HG02798 (cell line): ENCODE results near the gene ATP5F1A.
A peak's percentile ranks its signal among the peaks of the same experiment; 100 is the strongest.

Experiments
- ATAC-seq: cut with Tn5 transposase; IDR thresholded peaks from one replicate; pipeline ENCODE4 v1.9.1; 2021; ENCODE audit warnings: mild to moderate bottlenecking; ENCODE audit not compliant: unreplicated experiment, poor library complexity

Gene ATP5F1A

GRCh38 chr18:46079336-46079735 is 18.8 kb downstream of the ATP5F1A start:
- ATAC-seq: no peak

DNA sequence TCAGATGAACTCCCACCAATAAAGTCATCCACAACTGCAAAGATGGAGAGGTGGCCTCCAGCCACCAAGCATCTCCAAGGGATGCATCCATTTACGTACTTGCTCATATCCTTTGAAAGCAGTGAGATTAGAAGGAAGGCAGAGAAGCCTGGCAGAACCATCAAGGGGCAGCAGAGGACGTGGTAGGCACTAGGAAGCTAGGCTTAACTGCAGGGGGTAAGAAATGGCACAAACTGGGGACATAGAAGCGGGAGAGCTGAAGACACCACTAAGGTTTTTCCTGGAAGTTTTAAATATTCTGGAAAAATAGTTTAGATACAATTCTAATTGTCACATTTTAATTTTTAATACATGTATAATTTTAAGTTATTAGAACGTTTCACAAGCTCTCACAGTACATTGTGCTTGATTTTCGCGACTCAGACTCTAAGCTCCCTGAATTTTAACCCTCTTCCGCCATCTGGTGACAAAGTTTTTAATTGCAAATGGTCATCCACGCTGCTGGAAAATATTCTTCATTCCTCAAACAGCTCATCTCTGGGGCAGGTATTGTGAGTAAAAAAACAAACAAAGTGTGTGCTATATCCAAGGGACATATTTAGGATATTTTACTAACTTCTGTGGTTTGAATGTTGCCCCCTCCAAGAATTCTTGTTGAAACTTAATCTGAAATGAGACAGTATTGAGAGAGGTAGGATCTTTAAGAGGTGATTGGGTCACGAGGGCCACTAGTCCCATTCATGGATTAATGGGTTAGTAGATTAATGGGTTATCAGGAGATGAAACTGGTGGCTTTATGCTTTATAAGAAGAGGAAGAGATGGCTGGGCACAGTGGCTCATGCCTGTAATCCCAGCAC is 24.4 kb downstream of the ATP5F1A start:
- ATAC-seq: no peak

GRCh38 chr18:46072959-46073358 is 25.1 kb downstream of the ATP5F1A start:
- ATAC-seq: no peak

DNA sequence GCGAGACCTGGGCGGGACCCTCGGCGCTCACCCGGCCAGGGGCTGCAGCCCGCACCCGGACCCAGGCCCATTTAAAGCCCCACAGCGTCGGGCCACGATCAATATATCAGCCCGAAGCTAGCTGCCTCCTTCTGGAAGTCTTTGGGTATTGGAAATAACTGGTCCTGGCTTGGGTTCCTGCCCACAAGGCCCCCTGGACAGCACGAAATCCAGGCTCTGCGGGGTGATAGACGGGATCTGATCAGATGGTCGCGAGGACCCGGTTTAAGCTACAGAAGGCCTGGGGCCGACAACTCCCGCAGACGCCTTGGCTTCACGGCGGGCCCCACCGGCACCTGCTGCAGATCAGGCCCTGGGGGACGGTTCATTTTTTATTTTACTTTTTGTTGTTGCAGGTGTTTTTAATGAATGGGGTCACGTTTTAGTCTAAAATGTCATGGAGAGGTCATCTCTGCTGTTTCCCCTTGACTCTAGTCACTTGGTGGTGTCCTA is 25.7 kb downstream of the ATP5F1A start:
- ATAC-seq: no peak

- peak; percentile 69 for ATAC-seq
Observed at GRCh38 chr18:46071653-46072375, 26.3 kb downstream of the ATP5F1A start, which contains the start of gene PSTPIP2. Gene PSTPIP2 (minus strand): TSS chr18:46072260. CDS start chr18:46072188, 72 bp downstream.

DNA sequence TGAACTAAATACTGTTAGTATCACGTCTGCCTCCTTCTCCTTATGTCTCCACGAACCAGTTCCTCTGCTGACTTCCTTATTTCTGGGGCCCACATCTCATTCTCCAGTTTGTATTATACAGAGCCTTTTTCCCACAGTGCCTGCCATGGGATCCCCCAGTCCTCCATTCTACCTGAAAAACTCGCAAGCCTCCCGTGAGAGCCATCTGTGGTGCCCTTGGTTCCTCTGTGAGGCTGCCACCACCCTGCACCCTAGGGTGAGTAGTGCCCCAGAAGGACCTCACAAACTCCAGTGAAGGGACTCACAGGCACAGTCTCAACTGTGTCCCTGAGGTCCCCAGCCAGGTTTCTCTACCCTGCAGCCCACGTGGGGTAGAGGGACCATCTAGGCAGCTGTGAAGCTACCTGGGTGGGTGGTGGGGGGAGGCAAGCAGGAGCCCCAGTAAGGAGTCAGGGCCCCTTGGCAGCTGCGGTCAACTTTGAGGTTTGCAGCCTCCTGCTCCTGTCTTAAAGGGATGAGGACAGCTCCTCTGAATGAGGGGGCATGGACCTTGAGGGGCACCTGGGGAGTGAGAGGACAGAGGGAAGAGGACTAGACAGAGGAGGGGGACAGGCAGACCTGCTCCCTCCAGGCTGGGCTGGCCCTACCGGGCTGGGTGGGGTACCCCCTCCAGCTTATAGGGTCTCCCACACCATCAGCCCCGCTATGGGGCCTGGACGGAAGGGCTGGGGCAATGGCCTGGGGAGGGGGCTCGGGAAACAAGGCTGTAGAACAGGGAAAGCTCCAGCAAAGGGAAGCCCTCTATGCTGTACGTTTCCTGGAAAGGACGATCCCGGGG is 27.1 kb downstream of the ATP5F1A start:
- no peak for ATAC-seq

DNA sequence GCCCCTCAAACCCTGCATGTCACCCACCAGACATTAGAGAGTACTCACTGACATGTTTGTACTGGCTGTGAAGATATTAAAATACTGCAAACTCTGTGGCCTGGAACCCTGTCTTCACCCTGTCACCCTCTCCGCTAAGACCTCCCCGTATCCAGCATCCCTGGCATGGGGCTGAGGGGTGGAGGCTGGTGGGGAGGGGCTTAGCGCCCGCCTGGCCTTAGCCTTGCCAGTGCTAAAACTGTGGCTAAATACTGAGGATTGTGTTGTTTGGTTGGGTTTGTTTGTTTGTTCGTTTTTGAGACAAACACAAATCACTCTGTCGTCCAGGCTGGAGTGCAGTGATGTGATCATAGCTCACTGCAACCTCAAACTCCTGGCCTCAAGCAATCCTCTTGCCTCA is 27.9 kb downstream of the ATP5F1A start:
- ATAC-seq: no peak

GRCh38 chr18:46069524-46069923 is 28.6 kb downstream of the ATP5F1A start:
- no peak for ATAC-seq

DNA sequence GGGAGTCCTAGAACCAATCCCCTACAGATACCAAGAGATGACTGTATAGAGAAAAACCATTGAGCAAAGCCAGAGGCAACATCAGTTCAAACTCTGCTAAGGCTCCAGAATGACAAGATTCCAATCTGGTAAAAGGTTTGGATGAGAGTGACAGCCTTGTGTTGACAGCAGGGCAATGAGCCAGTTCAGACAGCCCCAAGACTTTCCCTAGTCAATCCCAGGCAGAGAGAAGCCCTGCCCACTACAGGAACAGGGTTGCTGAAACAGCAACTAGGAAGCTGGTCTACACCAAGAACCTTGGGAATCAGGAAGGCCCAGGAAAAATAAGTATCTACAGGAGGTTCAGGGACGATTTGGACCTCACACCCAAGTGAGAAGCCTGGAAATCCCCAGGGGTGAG is 29.3 kb downstream of the ATP5F1A start:
- ATAC-seq: no peak

GRCh38 chr18:46067438-46068007 is 30.6 kb downstream of the ATP5F1A start:
- no peak for ATAC-seq

DNA sequence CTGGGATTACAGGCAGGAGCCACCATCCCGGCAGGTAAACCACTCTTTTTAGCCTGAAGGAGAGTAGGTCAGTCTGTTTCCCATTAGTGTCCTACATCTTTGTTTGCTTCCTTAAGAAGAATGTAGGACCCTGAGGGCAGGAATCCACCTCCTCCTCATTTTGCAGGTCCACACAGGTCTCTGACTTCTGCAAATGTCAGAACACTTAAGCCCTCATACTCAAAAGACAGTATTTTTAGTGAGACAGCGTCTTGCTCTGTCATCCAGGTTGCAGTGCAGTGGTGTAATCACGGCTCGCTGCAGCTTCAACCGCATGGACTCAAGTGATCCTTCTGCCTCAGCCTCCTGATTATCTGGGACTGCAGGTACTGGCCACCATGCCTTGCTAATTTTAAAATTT is 35.3 kb downstream of the ATP5F1A start:
- no peak for ATAC-seq

GRCh38 chr18:46061796-46062195 is 36.3 kb downstream of the ATP5F1A start:
- ATAC-seq: no peak

DNA sequence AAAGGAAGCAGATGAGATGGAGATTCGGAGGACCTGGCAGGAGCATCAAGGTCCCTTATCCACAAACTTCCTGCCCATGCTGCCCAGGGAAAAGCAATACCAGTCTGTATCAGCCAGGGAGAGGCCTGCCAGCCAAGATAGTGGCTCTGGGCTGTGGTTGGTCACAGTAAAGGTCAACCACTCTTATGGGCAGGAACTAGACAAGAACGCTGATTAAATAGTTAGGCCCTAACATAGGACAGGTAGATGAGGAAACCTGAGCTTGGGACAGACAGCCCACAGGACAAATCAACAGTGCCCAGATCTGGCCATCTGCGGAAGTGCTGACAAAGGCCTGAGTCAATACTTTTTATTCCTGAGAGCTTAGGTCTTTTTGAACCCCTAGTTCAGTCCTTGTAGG is 36.7 kb downstream of the ATP5F1A start:
- no peak for ATAC-seq

DNA sequence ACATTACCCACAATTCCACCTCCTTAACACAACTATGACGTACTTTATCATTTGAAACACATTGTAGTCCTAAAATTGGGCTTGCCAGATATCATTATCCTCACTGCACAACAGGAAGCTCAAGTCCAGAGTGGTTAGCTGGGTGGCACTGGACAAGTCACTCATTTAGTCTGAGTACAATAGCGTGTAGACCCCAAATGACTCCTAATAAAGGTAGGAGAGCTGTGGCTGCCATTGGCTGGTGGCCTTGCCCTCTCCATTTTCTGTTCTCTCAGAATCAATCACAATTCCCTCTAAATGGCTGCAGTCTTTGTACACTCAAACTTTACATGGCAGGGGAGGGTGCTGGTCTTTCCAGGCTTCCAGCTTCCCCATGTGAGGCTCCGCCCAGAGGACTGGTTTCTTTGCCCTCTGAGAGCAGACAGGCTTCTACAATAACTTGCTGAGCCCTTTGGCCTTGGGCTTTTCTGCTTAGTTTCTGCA is 37.7 kb downstream of the ATP5F1A start:
- no peak for ATAC-seq

- no peak for ATAC-seq
Observed at GRCh38 chr18:46055838-46056230, 42.3 kb downstream of the ATP5F1A start.

- peak; percentile 44 for ATAC-seq
Observed at GRCh38 chr18:46054956-46055837, 42.9 kb downstream of the ATP5F1A start.

DNA sequence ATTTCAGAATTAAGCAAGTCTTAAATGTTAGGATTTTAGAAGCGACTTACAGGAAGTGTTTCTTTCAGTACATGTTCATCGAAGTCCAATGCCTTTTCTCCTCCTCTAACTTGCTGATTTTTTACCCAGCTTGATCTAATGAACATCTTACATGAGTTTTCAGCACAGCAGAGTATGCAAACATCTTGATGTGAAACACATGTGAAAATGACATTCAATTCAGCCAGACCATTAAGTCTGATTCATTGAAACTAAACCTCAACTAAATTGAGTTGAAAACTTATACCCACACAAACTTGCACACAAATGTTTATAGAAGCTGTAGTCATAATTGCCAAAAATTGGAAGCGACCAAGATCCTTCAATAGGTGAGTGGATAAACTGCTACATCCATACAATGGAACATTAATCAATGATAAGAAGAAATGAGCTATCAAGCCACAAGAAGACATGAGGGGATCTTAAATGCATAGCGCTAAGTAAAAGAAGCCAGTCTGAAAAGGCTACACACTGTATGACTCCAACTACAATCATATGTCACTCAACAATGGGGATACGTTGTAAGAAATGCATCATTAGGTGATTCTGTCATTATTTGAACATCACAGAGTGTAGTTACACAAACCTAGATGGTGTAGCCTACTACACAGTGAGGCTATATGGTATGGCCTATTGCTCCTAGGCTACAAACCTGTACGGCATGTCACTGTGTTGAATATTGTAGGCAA is 44.6 kb downstream of the ATP5F1A start:
- ATAC-seq: no peak

DNA sequence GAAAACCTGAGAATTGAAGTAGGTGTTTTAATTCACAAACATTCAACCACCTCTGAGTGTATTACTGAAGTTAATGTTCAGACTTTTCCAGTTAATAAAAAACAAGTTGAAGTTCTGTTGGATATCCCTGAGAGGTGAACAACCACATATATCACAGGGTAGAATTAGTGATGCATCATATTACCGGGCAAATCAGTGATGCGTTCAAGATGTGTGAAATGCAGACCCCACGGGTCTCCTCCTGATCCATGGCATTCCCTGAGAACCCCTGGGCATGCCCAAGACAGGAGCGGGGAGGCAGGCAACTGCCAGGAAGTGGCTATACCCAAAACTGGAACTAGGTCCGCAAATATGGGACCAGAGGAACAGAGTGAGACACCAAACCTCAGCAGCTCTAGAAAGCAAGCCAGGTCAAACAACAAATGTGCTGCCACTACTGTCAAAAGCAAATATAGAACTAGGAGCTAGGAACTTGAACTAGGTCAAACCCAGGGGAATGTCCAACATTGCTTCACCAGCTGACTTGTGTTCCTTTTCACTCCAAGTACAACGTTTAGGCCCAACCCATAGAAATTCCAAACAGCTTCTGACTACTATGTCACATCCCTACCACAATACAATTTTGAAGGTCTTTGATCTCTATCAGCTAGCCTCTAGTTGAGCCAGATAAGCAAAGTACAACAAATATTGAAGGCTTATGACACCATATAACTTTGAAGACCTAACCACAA is 46.2 kb downstream of the ATP5F1A start:
- ATAC-seq: no peak
